Measurements from ENCODE around the gene RHBDD1.

Gene RHBDD1

DNA sequence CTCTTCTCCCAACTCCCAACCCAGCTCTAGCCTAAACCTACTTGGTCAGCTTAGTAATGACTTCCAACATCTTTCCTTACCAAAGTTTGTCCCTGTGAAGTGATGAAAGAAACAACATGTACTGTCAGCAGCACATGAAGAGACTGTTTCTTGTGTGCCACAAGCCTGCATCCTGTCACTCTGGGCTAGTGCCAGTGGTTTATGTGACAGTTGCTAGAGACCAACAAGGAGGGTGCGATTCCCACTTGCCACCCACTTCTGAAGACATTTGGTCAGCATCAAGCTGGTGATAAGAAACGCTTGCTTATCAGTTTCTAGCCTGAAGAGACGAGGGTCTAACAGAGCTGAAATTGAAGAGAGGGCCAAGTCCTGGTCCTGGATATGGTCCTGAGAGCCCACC, 195.5 kb downstream of the RHBDD1 start:
- DNase-seq (ENCODE audit: insufficient read length, low spot score) (no peak), FAIRE-seq (no peak)
- TF ChIP-seq POLR2A (IDR thresholded peaks at IDR 0.05; ENCODE audit: low read depth, low read length), result no peak

DNA sequence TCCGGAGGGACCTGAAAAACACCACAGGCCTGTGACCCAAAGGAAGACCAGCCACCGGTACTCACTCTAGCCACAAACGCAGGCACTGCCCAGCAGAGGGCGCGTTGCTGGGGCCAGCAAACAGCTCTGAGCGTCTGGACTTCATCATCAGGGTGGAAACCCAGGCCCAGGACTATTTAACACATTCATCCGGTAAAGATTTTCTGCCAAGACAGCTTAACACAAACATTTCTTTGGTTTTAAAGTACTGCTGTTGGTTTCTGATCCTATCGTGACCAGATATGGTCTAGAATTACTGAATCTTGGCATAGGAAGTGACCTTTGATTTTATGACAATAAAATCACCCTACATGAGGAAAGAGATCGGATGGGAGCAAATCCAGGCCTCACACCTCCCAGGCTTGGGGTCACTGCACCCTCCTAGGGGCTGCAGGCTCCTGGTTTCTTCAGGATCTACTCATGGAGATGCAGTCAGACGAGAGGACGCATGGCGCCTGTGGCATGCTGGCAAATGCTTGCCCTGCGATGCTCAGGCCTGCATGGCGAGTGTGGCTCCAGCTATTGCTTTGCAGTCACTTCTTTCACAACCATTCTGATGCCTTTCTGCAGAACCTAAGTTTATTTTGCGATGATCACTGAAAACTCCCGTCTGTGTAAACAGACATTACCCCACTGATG, 197.8 kb downstream of the RHBDD1 start:
- no peak for FAIRE-seq
- TF ChIP-seq POLR2A (IDR thresholded peaks at IDR 0.05; ENCODE audit: low read depth, low read length), result no peak
- peak; percentile 23 for DNase-seq (ENCODE audit: insufficient read length, low spot score)

DNA sequence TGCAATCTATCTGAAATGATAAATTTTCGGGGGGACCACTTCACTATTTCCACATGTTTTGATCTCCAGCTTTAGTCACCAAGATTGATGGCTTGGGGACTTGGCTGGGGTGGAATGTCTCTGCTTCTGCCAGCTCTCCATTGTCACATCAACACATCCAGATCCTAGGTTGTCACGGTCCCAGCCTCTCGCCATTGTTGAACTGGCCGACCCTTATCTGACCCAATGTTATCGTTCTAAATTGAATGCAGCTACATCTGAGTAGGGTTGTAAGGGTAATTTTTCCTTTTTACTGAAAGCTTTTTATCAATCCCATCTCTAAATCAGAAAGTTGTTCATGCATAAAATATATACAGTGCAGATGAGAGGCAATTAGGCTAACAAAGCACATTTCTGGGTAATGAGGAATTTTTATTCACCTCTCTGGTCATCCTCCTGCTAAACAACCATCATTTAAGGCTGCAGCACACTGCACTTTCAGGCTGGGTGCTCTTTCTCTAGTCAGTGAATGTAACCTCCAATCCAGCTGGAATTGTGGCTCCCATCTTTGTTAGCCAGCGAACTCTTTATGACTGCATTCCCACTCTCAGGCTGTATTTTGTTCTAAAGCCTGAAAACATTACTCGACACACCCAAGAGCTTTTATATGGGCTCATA, 200.0 kb downstream of the RHBDD1 start:
- TF ChIP-seq POLR2A (IDR thresholded peaks at IDR 0.05; ENCODE audit: low read depth, low read length), result no peak
- no peak for DNase-seq (ENCODE audit: insufficient read length, low spot score)
- no peak for FAIRE-seq

DNA sequence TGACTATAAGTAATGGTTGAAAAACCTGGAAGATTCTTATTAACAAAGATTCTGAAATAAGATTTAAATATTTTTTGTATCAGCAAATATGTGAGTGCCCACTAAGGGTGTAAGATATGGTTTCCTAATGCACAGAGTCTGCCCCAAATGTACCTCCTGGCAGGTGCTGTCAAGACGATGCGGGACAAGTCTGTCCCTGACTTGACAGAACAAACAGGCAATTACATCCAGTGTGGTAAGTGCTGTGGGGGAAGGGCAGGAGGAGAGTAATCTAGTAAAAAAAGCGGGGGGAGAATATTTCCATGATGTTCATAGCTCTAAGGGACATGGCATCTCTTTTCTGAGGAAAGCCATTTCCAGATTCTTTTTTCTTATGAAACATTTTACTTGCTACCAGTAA, 200.7 kb downstream of the RHBDD1 start:
- DNase-seq (ENCODE audit: insufficient read length, low spot score) (no peak), FAIRE-seq (no peak)
- no peak for TF ChIP-seq POLR2A (IDR thresholded peaks at IDR 0.05; ENCODE audit: low read depth, low read length)

DNA sequence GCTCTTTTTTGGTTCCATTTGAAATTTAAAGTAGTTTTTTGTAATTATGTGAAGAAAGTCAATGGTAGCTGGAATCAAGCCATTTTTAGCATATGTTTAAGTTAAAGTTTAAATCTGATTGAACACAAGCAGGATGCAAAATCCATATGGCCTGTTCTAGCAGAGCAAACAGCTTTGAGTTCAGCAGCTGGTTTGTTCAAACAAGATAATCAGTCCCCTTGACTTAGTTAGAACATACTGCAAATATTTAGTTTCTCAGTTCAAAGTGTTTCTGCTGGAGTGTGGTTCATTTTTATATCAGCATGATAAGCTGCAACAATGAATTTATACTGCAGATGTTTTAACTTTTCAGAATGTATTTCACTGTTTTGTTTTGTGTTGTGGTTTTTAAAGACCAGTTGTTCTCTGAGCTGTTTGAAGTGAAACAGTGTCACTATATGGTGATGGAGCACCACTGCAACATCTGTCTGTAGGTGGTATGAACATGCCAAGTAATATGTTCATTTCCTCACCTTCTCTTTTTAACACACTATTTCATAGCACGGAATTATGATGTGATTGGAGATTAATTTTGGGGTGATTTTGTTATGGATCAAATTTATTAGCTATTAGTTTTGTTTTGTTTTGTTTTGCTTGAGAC, 202.8 kb downstream of the RHBDD1 start:
- DNase-seq (ENCODE audit: insufficient read length, low spot score) (no peak), FAIRE-seq (no peak)
- TF ChIP-seq POLR2A (IDR thresholded peaks at IDR 0.05; ENCODE audit: low read depth, low read length), result no peak

DNA sequence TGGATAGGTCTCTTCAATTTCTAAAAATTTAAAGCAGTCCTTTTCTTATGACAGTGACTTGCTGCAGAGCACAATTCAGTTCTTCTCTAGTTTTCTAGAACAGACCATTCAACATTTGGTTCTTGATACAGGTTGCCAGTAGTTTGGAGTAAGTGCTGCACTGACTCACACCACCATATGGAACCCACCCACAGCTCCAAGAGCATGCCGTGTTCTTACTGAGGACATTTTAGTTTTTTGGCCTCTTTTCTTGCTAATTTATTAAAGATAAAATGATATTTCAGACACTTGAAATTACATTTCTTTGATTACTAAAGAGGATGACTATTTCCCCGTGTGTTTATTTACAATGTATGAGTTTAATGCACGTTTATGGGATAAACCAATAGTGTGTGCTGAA, 208.1 kb downstream of the RHBDD1 start:
- TF ChIP-seq POLR2A (IDR thresholded peaks at IDR 0.05; ENCODE audit: low read depth, low read length), result no peak
- FAIRE-seq (no peak), DNase-seq (ENCODE audit: insufficient read length, low spot score) (no peak)

Data from H54 (cell line).